HepG2 (cell line): ENCODE results near the gene DYNC2H1. TPM values are rescaled to one million over a fixed set of nuclear protein-coding genes. Genes with fewer than 3 reads are reported as not detected.

Experiments used
- GABPA ChIP-seq, 2 experiments: IDR thresholded peaks; 2 replicates each; pipeline ENCODE4 v1.6.1; 2011 to 2016; ENCODE audit warnings: low read depth in 2 of 2, low read length in 1 of 2, missing biosample characterization in 1 of 2, missing genetic modification characterization in 1 of 2
- HOXD1 ChIP-seq: sonication (generic); formaldehyde crosslinking; IDR thresholded peaks from 2 replicates; pipeline ENCODE4 v1.5.0; 2020; ENCODE audit warnings: missing genetic modification reagents
- IKZF4 ChIP-seq: sonication (generic); formaldehyde crosslinking; IDR thresholded peaks from 2 replicates; pipeline ENCODE4 v1.5.1; 2020; ENCODE audit warnings: borderline replicate concordance, mild to moderate bottlenecking, low read depth, missing genetic modification reagents; ENCODE audit errors: not compliant biosample characterization
- MATR3 ChIP-seq: sonication (generic); formaldehyde crosslinking; IDR thresholded peaks from 2 replicates; pipeline ENCODE4 v1.4.0; 2020; ENCODE audit warnings: missing genetic modification reagents
- MED1 ChIP-seq: sonication (generic); formaldehyde crosslinking; IDR thresholded peaks from 2 replicates; pipeline ENCODE4 v1.4.0; 2020; ENCODE audit warnings: missing genetic modification reagents
- MEIS2 ChIP-seq: sonication (generic); formaldehyde crosslinking; IDR thresholded peaks from 2 replicates; pipeline ENCODE4 v1.9.0; 2021; ENCODE audit warnings: mild to moderate bottlenecking, missing genetic modification reagents
- NFE2L1 ChIP-seq: sonication (generic); formaldehyde crosslinking; IDR thresholded peaks from 2 replicates; pipeline ENCODE4 v1.4.0; 2020; ENCODE audit warnings: missing genetic modification reagents, mild to moderate bottlenecking, borderline replicate concordance
- NFKBIZ ChIP-seq: IDR thresholded peaks from 2 replicates; pipeline ENCODE4 v1.6.1; 2018; ENCODE audit warnings: missing genetic modification reagents, missing compliant biosample characterization
- NPAS2 ChIP-seq: sonication (generic); formaldehyde crosslinking; IDR thresholded peaks from 2 replicates; pipeline ENCODE4 v1.8.0; 2022; ENCODE audit warnings: mild to moderate bottlenecking, missing genetic modification reagents, borderline replicate concordance
- SMAD9 ChIP-seq: sonication (generic); formaldehyde crosslinking; IDR thresholded peaks from 2 replicates; pipeline ENCODE4 v1.5.1; 2020; ENCODE audit warnings: mild to moderate bottlenecking, missing genetic modification reagents
- ZBTB8A ChIP-seq: sonication (generic); formaldehyde crosslinking; IDR thresholded peaks from 2 replicates; pipeline ENCODE4 v1.4.0; 2020; ENCODE audit warnings: mild to moderate bottlenecking, low read depth, missing genetic modification reagents, borderline replicate concordance
- ZNF121 ChIP-seq: sonication (generic); formaldehyde crosslinking; IDR thresholded peaks from 2 replicates; pipeline ENCODE4 v1.5.0; 2020; ENCODE audit warnings: mild to moderate bottlenecking, missing genetic modification reagents
- ZNF205 ChIP-seq: IDR thresholded peaks from 2 replicates; pipeline ENCODE4 v1.6.1; 2018; ENCODE audit warnings: missing biosample characterization, missing genetic modification reagents
- ZNF501 ChIP-seq: sonication (generic); formaldehyde crosslinking; IDR thresholded peaks from 2 replicates; pipeline ENCODE4 v1.5.1; 2020; ENCODE audit warnings: mild to moderate bottlenecking, moderate library complexity, missing genetic modification reagents
- polyA plus RNA-seq, 8 experiments: library from polyadenylated mRNA; depleted of rRNA in 3 of 8; stranded (reverse) in 7 of 8; unstranded in 1 of 8; fragments of >200 nt; fragmentation: Illumina TruSeq in 4 of 8; extraction: Trizol in 4 of 8; gene quantifications; 2 replicates each; pipeline versions ENCODE4 v1.2.1 to v1.2.3, GENCODE V29; 2011 to 2016; ENCODE audit warnings: low read depth in 4 of 8, missing spikeins in 1 of 8, mixed read lengths in 1 of 8; ENCODE audit not compliant: insufficient read depth in 1 of 8
- total RNA-seq, 5 experiments: library from RNA; depleted of rRNA; stranded (reverse); fragments of >200 nt; fragmentation: Illumina TruSeq; extraction: Trizol; gene quantifications; 2 replicates each; pipeline ENCODE4 v1.2.3, GENCODE V29; 2016; ENCODE audit warnings: low read depth in 1 of 5
- TF ChIP-seq, protein P1 (sequence below): IDR thresholded peaks from 2 replicates; pipeline ENCODE4 v1.6.1; 2016; ENCODE audit warnings: low read depth, control low read depth
- TF ChIP-seq, protein P2 (sequence below): sonication (generic); formaldehyde crosslinking; IDR thresholded peaks from 2 replicates; pipeline ENCODE4 v1.9.0; 2022; ENCODE audit warnings: low read depth, missing genetic modification reagents
- TF ChIP-seq, protein P3 (sequence below): sonication (generic); formaldehyde crosslinking; IDR thresholded peaks from 2 replicates; pipeline ENCODE4 v1.4.0; 2020; ENCODE audit warnings: missing genetic modification reagents

Gene DYNC2H1
- total and polyA plus RNA-seq, 2 of the 13 experiments (the other 11 are each of a cell fraction or from before 2014, with no cell fraction given): 0.49 to 0.66 TPM

DNA sequence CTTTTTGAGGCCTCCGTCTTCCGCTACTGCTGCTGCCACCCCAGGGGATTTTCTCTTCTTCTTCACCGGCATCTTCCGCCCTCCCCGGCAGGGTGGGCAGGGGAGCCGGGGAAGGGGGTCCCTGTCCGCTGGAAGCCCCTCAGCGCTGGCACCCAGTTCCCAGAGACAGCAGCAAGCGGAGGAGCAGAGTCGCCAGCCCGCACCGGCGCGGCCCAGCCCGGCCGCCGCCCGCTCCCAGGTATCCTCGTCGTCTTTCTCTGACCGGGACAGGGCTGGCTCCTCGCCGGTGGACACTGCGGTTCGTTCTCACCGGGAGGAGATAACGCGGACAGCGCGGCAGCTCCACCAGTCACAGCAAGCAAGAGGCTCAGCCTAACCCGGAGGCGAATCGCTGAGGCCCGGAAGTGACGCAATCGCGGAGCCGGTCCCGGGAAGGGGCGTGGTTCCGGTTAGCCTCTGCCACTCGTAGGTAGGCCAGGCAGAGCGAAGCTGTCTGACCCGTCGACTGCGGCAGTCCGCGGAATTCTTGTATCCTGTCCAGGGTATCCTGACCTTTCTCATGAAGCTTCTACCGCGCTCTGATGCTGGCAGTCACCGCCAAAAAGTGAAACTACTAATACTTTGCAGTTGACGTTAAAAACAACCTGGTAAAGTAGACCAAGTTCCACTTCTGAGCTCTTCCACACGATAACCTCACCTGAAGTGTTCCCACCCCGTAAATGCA, 17.3 kb upstream of the DYNC2H1 start, which contains the start of gene DCUN1D5 (continued):
- TF ChIP-seq HOXD1 (no peak), NFE2L1 (no peak), MED1 (CRISPR knock-in tag) (peak; percentile 66), IKZF4 (CRISPR knock-in tag) (peak; percentile 81), ZNF501 (CRISPR knock-in tag) (peak; percentile 80; the same call in 1 of the 2 replicates), SMAD9 (CRISPR knock-in tag) (no peak), MATR3 (no peak), ZBTB8A (CRISPR knock-in tag) (no peak), NPAS2 (no peak), ZNF205 (0 out of 2 replicates have a peak, but pooled peaks have one; percentile 33), ZNF121 (CRISPR knock-in tag) (no peak), MEIS2 (CRISPR knock-in tag) (peak; percentile 84), GABPA (IDR thresholded peaks at IDR 0.05; ENCODE audit: low read depth, low read length) (peak; percentile 98), GABPA (CRISPR knock-in tag; IDR thresholded peaks at IDR 0.05; ENCODE audit: low read depth) (peak; percentile 98), NFKBIZ (CRISPR knock-in tag) (peak; percentile 22; the same call in 1 of the 2 replicates)
- TF ChIP-seq, protein P1, sequence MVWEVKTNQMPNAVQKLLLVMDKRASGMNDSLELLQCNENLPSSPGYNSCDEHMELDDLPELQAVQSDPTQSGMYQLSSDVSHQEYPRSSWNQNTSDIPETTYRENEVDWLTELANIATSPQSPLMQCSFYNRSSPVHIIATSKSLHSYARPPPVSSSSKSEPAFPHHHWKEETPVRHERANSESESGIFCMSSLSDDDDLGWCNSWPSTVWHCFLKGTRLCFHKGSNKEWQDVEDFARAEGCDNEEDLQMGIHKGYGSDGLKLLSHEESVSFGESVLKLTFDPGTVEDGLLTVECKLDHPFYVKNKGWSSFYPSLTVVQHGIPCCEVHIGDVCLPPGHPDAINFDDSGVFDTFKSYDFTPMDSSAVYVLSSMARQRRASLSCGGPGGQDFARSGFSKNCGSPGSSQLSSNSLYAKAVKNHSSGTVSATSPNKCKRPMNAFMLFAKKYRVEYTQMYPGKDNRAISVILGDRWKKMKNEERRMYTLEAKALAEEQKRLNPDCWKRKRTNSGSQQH: 0 out of 2 replicates have a peak, but pooled peaks have one; percentile 44
- TF ChIP-seq, protein P2, sequence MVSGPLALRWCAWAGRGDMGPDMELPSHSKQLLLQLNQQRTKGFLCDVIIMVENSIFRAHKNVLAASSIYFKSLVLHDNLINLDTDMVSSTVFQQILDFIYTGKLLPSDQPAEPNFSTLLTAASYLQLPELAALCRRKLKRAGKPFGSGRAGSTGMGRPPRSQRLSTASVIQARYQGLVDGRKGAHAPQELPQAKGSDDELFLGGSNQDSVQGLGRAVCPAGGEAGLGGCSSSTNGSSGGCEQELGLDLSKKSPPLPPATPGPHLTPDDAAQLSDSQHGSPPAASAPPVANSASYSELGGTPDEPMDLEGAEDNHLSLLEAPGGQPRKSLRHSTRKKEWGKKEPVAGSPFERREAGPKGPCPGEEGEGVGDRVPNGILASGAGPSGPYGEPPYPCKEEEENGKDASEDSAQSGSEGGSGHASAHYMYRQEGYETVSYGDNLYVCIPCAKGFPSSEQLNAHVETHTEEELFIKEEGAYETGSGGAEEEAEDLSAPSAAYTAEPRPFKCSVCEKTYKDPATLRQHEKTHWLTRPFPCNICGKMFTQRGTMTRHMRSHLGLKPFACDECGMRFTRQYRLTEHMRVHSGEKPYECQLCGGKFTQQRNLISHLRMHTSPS (CRISPR knock-in tag): no peak; the same call in 1 of the 2 replicates
- TF ChIP-seq, protein P3, sequence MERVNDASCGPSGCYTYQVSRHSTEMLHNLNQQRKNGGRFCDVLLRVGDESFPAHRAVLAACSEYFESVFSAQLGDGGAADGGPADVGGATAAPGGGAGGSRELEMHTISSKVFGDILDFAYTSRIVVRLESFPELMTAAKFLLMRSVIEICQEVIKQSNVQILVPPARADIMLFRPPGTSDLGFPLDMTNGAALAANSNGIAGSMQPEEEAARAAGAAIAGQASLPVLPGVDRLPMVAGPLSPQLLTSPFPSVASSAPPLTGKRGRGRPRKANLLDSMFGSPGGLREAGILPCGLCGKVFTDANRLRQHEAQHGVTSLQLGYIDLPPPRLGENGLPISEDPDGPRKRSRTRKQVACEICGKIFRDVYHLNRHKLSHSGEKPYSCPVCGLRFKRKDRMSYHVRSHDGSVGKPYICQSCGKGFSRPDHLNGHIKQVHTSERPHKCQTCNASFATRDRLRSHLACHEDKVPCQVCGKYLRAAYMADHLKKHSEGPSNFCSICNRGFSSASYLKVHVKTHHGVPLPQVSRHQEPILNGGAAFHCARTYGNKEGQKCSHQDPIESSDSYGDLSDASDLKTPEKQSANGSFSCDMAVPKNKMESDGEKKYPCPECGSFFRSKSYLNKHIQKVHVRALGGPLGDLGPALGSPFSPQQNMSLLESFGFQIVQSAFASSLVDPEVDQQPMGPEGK (CRISPR knock-in tag): peak; percentile 8
